Ovary (tissue), 9 donors: ENCODE measurements around the gene CPT1B. TPM values are rescaled to one million over a fixed set of nuclear protein-coding genes. Genes with fewer than 3 reads are reported as not detected.
"Not testable (repeated sequence)": the region's sequence is repeated elsewhere in the genome, so short reads cannot be mapped to it uniquely, and the experiment has no call there.

ENCODE experiments used
- DNase-seq, 5 donors: peaks; one replicate each; pipeline ENCODE4 v3.0.0-alpha.2; 2019 to 2020
- H3K27ac ChIP-seq, 2 donors: fragments of 200-600 bp; one replicate each; pipeline versions ENCODE4 v1.5.1 to v1.8.0; 2019 to 2022
- H3K27me3 ChIP-seq: fragments of 200-600 bp; one replicate; pipeline ENCODE4 v1.8.0; 2022
- H3K36me3 ChIP-seq: fragments of 200-600 bp; sonication (generic); one replicate; pipeline ENCODE4 v1.5.1; 2019
- H3K4me1 ChIP-seq: one replicate; pipeline ENCODE4 v1.8.1; 2013; ENCODE audit warnings: mild to moderate bottlenecking, moderate library complexity; ENCODE audit not compliant: insufficient read depth
- H3K4me3 ChIP-seq: fragments of 200-600 bp; sonication (generic); one replicate; pipeline ENCODE4 v1.5.1; 2017
- H3K9me3 ChIP-seq, 2 donors: fragments of 200-600 bp in 1 of 2; sonication (generic) in 1 of 2; one replicate each; pipeline versions ENCODE4 v1.5.1 to v1.8.1; 2013 to 2019; ENCODE audit warnings: mild to moderate bottlenecking in 1 of 2, moderate library complexity in 1 of 2
- EP300 ChIP-seq: sonication (generic); formaldehyde crosslinking; IDR thresholded peaks from one replicate; pipeline ENCODE4 v1.6.1; 2017; ENCODE audit warnings: antibody characterized with exemption
- POLR2A ChIP-seq: fragments of 450-650 bp; IDR thresholded peaks from one replicate; pipeline ENCODE4 v1.6.1; 2017; ENCODE audit warnings: antibody characterized with exemption, mild to moderate bottlenecking, moderate library complexity
- WGBS, 3 donors: extraction: QIAGEN DNeasy Blood & Tissue Kit in 1 of 3; methylation state at CpG; one replicate each; pipeline versions ENCODE4 v1.1.5 to v1.1.7; 2013 to 2017; 5-methylcytosine and 5-hydroxymethylcytosine counted together
- intact Hi-C, 4 donors: fragments of 100-400 bp; cut with DNase I; formaldehyde crosslinking; loops; one replicate each; pipeline versions ENCODE4 v1.11.0 to v1.15.1; 2022 to 2023
- polyA plus RNA-seq, 2 donors: library from polyadenylated mRNA; stranded (reverse); fragments of 200-250 nt in 1 of 2; fragments of 350-450 nt in 1 of 2; fragmentation: Illumina TruSeq in 1 of 2; extraction: RNeasy Lipid Tissue Mini Kit (QIAGEN cat#74804) in 1 of 2; gene quantifications; one replicate each; pipeline ENCODE4 v1.2.3, GENCODE V29; 2013 to 2014
- total RNA-seq, 7 donors: library from RNA; depleted of rRNA in 2 of 7; stranded (reverse); fragments of >200 nt in 2 of 7; fragmentation: NEBNext Ultra II Directional in 3 of 7; extraction: Animal tissue kit (Norgen Biotek cat#: 25700) in 3 of 7; gene quantifications; one replicate each; pipeline versions ENCODE4 v1.1.0 to v1.2.4, GENCODE V29; 2016 to 2023
- TF ChIP-seq, protein P1 (sequence below), 3 donors: fragments of 450-650 bp in 2 of 3; fragments of 200-600 bp in 1 of 3; IDR thresholded peaks; one replicate each; pipeline versions ENCODE4 v1.5.1 to v1.8.0; 2016 to 2022; ENCODE audit warnings: antibody characterized with exemption in 3 of 3, mild to moderate bottlenecking in 1 of 3
- donor health status: DM: no; HTN: no; CAD: no; lungs with moderate emphysema.
- donor health status: DM: no; HTN: no; CAD: no.
- donor health status: Bipolar disorder and iron deficiency.
- donor health status: DM: yes; HTN: yes; CAD: no.
- donor health status: DM: no; HTN: no; CAD: no.
- donor health status: DM: yes; HTN: yes; CAD: no.

CPT1B gene
- total and polyA plus RNA-seq, 9 donors: 2.5 to 10.6 (median 4.4) TPM

DNA sequence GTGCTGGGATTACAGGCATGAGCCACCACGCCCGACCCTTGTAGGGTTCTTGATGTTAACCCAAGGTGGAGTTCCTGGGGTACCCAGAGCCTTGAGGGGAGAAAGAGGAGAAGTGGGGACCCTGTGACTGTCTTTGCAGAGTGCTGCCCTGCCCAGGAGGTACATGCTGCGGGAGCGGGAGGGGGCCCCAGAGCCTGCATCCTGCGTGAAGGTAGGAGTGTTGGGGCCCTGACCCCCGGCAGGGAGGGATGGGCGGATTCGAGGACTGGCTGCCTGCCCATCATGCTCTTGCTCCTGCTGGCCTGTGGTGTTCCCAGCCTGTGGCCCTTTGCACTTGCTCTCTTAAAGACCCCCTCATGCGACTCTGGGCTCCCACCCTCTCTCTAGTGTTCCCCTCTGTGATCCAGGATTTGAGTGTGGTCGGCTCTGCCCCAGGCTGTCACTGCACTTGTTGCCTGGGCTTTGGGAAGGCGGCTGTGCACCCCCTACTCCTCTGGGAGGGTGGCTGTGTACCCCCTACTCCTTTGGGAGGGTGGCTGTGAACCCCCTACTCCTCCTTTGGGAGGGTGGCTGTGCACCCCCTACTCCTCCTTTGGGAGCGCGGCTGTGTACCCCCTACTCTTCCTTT lies 57.3 kb downstream of the CPT1B start:
- H3K27ac ChIP-seq: no peak overlapping the region
- peaks cover 6% of the 10 kb centered on the region for H3K4me1 ChIP-seq
- no peak for TF ChIP-seq EP300
- TF ChIP-seq, protein P1, sequence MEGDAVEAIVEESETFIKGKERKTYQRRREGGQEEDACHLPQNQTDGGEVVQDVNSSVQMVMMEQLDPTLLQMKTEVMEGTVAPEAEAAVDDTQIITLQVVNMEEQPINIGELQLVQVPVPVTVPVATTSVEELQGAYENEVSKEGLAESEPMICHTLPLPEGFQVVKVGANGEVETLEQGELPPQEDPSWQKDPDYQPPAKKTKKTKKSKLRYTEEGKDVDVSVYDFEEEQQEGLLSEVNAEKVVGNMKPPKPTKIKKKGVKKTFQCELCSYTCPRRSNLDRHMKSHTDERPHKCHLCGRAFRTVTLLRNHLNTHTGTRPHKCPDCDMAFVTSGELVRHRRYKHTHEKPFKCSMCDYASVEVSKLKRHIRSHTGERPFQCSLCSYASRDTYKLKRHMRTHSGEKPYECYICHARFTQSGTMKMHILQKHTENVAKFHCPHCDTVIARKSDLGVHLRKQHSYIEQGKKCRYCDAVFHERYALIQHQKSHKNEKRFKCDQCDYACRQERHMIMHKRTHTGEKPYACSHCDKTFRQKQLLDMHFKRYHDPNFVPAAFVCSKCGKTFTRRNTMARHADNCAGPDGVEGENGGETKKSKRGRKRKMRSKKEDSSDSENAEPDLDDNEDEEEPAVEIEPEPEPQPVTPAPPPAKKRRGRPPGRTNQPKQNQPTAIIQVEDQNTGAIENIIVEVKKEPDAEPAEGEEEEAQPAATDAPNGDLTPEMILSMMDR (IDR thresholded peaks at IDR 0.05): no peak
- TF ChIP-seq POLR2A: no peak
- WGBS, 3 donors: 90 to 91% (median 91%) methylated on average over 13 of the region's 13 CpGs
- intact Hi-C loops: loop anchor here in 2 of 4 donors (10.0 kb wide), 2 partner anchors 266 to 276 kb away; partner anchors contain the start of genes HDAC10 (in 1 of the 2) and TUBGCP6 (in 1 of the 2)
- DNase-seq: no peak
- no peaks in the 10 kb centered on the region for H3K36me3 ChIP-seq
- H3K9me3 ChIP-seq: no peaks in the 10 kb centered on the region
- no peak overlapping the region for H3K4me3 ChIP-seq
- no peaks in the 10 kb centered on the region for H3K27me3 ChIP-seq

DNA sequence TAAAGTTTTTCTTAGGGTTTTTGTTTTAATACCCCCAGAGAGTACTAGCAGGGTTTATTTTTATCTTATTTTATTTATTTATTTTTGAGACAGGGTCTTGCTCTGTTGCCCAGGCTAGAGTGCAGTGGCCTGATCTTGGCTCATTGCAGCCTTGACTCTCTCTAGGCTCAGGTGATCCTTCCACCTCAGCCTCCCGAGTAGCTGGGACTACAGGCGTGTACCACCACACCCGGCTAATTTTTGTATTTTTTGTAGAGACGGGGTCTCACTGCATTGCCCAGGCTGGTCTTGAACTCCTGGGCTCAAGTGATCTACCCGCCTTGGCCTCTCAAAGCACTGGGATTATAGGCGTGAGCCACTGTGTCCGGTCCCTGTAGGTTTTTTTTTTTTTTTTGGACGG lies 58.0 kb downstream of the CPT1B start:
- not testable (repeated sequence) for H3K27ac ChIP-seq, H3K9me3 ChIP-seq, H3K27me3 ChIP-seq, H3K36me3 ChIP-seq, H3K4me3 ChIP-seq, H3K4me1 ChIP-seq, DNase-seq
- WGBS, 3 donors: 95 to 96% (median 96%) methylated on average over 8 of the region's 8 CpGs
- intact Hi-C loops: loop anchor here in 2 of 4 donors (10.0 kb wide), 2 partner anchors 265 to 275 kb away; partner anchors contain the start of genes HDAC10 (in 1 of the 2) and TUBGCP6 (in 1 of the 2)

DNA sequence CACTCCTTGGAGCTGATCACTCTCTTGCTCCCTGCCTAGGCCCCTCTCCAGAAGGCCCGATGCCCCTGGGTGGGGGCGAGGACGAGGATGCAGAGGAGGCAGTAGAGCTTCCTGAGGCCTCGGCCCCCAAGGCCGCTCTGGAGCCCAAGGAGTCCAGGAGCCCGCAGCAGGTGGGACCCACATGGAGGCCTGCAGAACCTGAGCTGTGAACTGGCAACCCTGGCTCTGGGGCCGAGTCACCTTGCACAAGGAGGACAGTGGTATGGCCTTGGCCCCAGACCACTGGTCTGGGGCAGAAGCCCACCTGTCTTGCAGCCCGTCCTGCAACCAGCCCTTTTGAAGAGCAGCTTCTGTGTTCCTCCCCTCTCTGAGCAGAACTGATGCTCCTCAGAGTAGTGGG lies 59.1 kb downstream of the CPT1B start:
- no peaks in the 10 kb centered on the region for H3K9me3 ChIP-seq
- no peak for DNase-seq
- H3K4me3 ChIP-seq: no peak overlapping the region
- no peak for TF ChIP-seq POLR2A
- TF ChIP-seq EP300: no peak
- TF ChIP-seq, protein P1 (IDR thresholded peaks at IDR 0.05): no peak
- no peak overlapping the region for H3K27ac ChIP-seq
- no peaks in the 10 kb centered on the region for H3K27me3 ChIP-seq
- 90 to 95% (median 92%) methylated on average over 8 of the region's 8 CpGs for WGBS, 3 donors
- H3K36me3 ChIP-seq: no peaks in the 10 kb centered on the region
- H3K4me1 ChIP-seq: no peaks in the 10 kb centered on the region
- intact Hi-C loops: no loop called here

Other genes starting within 250 kb of the CPT1B start
- gene PPP6R2, start 235.1 kb downstream of the CPT1B start, total RNA-seq: 10 to 100 TPM; 30.1 to 52.9 (median 37.8) TPM
- gene PPP6R2, start 235.1 kb downstream of the CPT1B start, polyA plus RNA-seq: 10 to 100 TPM in 1 of 2 donors, 1 to 10 TPM in 1; 8.2 to 33.4 TPM
- 10 to 100 TPM; 25.6 to 86.0 (median 65.1) TPM for gene SBF1, start 103.4 kb downstream of the CPT1B start, total RNA-seq
- 10 to 100 TPM in 1 of 2 donors, 1 to 10 TPM in 1; 1.9 to 36.7 TPM for gene SBF1, start 103.4 kb downstream of the CPT1B start, polyA plus RNA-seq
- 1 to 10 TPM in 1 of 7 donors, under 1 TPM in 3, not detected in 3; 0.11 to 2.6 (median 0.21) TPM for gene ADM2, start 96.9 kb downstream of the CPT1B start, total RNA-seq
- gene ADM2, start 96.9 kb downstream of the CPT1B start, polyA plus RNA-seq: under 1 TPM; 0.01 to 0.03 TPM
- gene MIOX, start 91.6 kb downstream of the CPT1B start, total RNA-seq: under 1 TPM in 1 of 7 donors, not detected in 6; 0.20 TPM
- gene MIOX, start 91.6 kb downstream of the CPT1B start, polyA plus RNA-seq: not detected
- gene LMF2, start 70.7 kb downstream of the CPT1B start, total RNA-seq: 10 to 100 TPM; 43.6 to 76.6 (median 60.9) TPM
- gene LMF2, start 70.7 kb downstream of the CPT1B start, polyA plus RNA-seq: 10 to 100 TPM in 1 of 2 donors, 1 to 10 TPM in 1; 1.5 to 52.3 TPM
- 10 to 100 TPM; 37.1 to 61.5 (median 53.7) TPM for gene NCAPH2, start 70.2 kb downstream of the CPT1B start, total RNA-seq
- gene NCAPH2, start 70.2 kb downstream of the CPT1B start, polyA plus RNA-seq: 10 to 100 TPM; 11.5 to 49.0 TPM
- gene SCO2, start 52.8 kb downstream of the CPT1B start, total RNA-seq: 1 to 10 TPM in 2 of 7 donors, under 1 TPM in 2, not detected in 3; 0.73 to 5.1 (median 2.6) TPM
- under 1 TPM in 1 of 2 donors, not detected in 1; 0.75 TPM for gene SCO2, start 52.8 kb downstream of the CPT1B start, polyA plus RNA-seq
- gene TYMP, start 48.4 kb downstream of the CPT1B start, total RNA-seq: 10 to 100 TPM in 5 of 7 donors, 1 to 10 TPM in 2; 6.6 to 72.4 (median 15.9) TPM
- 1 to 10 TPM; 2.7 to 8.4 TPM for gene TYMP, start 48.4 kb downstream of the CPT1B start, polyA plus RNA-seq
- gene KLHDC7B, start 32.5 kb downstream of the CPT1B start, total RNA-seq: under 1 TPM in 5 of 7 donors, not detected in 2; 0.10 to 0.12 (median 0.10) TPM
- gene KLHDC7B, start 32.5 kb downstream of the CPT1B start, polyA plus RNA-seq: under 1 TPM; 0.04 to 0.13 TPM
- not detected for gene SYCE3, start 15.5 kb downstream of the CPT1B start, total RNA-seq
- not detected for gene SYCE3, start 15.5 kb downstream of the CPT1B start, polyA plus RNA-seq
- 10 to 100 TPM; 34.9 to 73.2 (median 48.8) TPM for gene CHKB, start 4.4 kb upstream of the CPT1B start, total RNA-seq
- gene CHKB, start 4.4 kb upstream of the CPT1B start, polyA plus RNA-seq: 10 to 100 TPM; 42.2 to 44.2 TPM
- 10 to 100 TPM in 4 of 7 donors, 1 to 10 TPM in 3; 5.0 to 28.4 (median 13.2) TPM for gene MAPK8IP2, start 22.4 kb upstream of the CPT1B start, total RNA-seq
- 1 to 10 TPM; 1.1 to 6.0 TPM for gene MAPK8IP2, start 22.4 kb upstream of the CPT1B start, polyA plus RNA-seq
- 10 to 100 TPM; 11.9 to 51.6 (median 19.9) TPM for gene ARSA, start 49.7 kb upstream of the CPT1B start, total RNA-seq
- gene ARSA, start 49.7 kb upstream of the CPT1B start, polyA plus RNA-seq: 10 to 100 TPM in 1 of 2 donors, 1 to 10 TPM in 1; 2.1 to 13.1 TPM
- gene SHANK3, start 94.4 kb upstream of the CPT1B start, total RNA-seq: 10 to 100 TPM in 2 of 7 donors, 1 to 10 TPM in 5; 2.6 to 23.2 (median 6.2) TPM
- gene SHANK3, start 94.4 kb upstream of the CPT1B start, polyA plus RNA-seq: 1 to 10 TPM; 2.7 to 9.8 TPM
- 1 to 10 TPM in 1 of 7 donors, under 1 TPM in 2, not detected in 4; 0.25 to 1.3 (median 0.64) TPM for gene ACR, start 159.8 kb upstream of the CPT1B start, total RNA-seq
- under 1 TPM; 0.33 TPM for gene ACR, start 159.8 kb upstream of the CPT1B start, polyA plus RNA-seq
- 10 to 100 TPM; 15.6 to 50.8 (median 28.4) TPM for gene RABL2B, start 205.2 kb upstream of the CPT1B start, total RNA-seq
- gene RABL2B, start 205.2 kb upstream of the CPT1B start, polyA plus RNA-seq: 10 to 100 TPM; 20.1 to 37.2 TPM